Neuronal stem cell (in vitro differentiated cells): ENCODE data around the gene DNMT3L.

Source experiments
- DNase-seq: peaks from one replicate; pipeline ENCODE4 v3.0.0-alpha.2; 2013; ENCODE audit warnings: low spot score
- H2AFZ ChIP-seq: one replicate; pipeline ENCODE4 v1.6.1; 2013; ENCODE audit warnings: mild to moderate bottlenecking, low read length, inconsistent platforms
- H2AK5ac ChIP-seq: 2 replicates; pipeline ENCODE4 v1.6.1; 2013; ENCODE audit warnings: low read depth, mild to moderate bottlenecking, inconsistent platforms, low read length, moderate library complexity, mixed read lengths
- H2BK120ac ChIP-seq: 2 replicates; pipeline ENCODE4 v1.6.1; 2013; ENCODE audit warnings: low read depth, mild to moderate bottlenecking, inconsistent platforms, low read length, moderate library complexity, mixed read lengths
- H2BK12ac ChIP-seq: one replicate; pipeline ENCODE4 v1.6.1; 2013; ENCODE audit warnings: low read length, inconsistent platforms
- H2BK15ac ChIP-seq: 2 replicates; pipeline ENCODE4 v1.6.1; 2013; ENCODE audit warnings: mild to moderate bottlenecking, low read length, inconsistent platforms, mixed read lengths
- H2BK5ac ChIP-seq: one replicate; pipeline ENCODE4 v1.6.1; 2013; ENCODE audit warnings: inconsistent platforms, mild to moderate bottlenecking, low read length, moderate library complexity
- H3K14ac ChIP-seq: one replicate; pipeline ENCODE4 v1.6.1; 2013; ENCODE audit warnings: low read length, inconsistent platforms
- H3K18ac ChIP-seq: 2 replicates; pipeline ENCODE4 v1.6.1; 2013; ENCODE audit warnings: low read length, inconsistent platforms
- H3K23ac ChIP-seq: 2 replicates; pipeline ENCODE4 v1.6.1; 2013; ENCODE audit warnings: low read depth, mild to moderate bottlenecking, mixed read lengths, low read length, inconsistent platforms; ENCODE audit not compliant: poor library complexity
- H3K27ac ChIP-seq: replicated peaks from 3 replicates; pipeline ENCODE4 v1.5.1; 2013; ENCODE audit warnings: low read length, inconsistent platforms
- H3K27me3 ChIP-seq, 3 experiments: 2 replicates each; pipeline ENCODE4 v1.6.1; 2013; ENCODE audit warnings: low read length in 3 of 3, mild to moderate bottlenecking in 2 of 3, inconsistent platforms in 1 of 3, low read depth in 1 of 3, mixed read lengths in 1 of 3, moderate library complexity in 1 of 3; ENCODE audit not compliant: control insufficient read depth in 3 of 3, insufficient read depth in 3 of 3
- H3K36me3 ChIP-seq, 2 donors: replicated peaks in 1 of 2; 2 replicates each; pipeline ENCODE4 v1.6.1; 2013; ENCODE audit warnings: low read length in 2 of 2; ENCODE audit not compliant: control insufficient read depth in 2 of 2, insufficient read depth in 2 of 2
- H3K4ac ChIP-seq: 2 replicates; pipeline ENCODE4 v1.6.1; 2013; ENCODE audit warnings: inconsistent platforms, mild to moderate bottlenecking, low read length, moderate library complexity
- H3K4me1 ChIP-seq, 2 donors: 1 replicate in 1 of 2; 2 replicates in 1 of 2; pipeline ENCODE4 v1.6.1; 2013; ENCODE audit warnings: low read length in 2 of 2, low read depth in 1 of 2; ENCODE audit not compliant: control insufficient read depth in 2 of 2, insufficient read depth in 1 of 2
- H3K4me2 ChIP-seq: one replicate; pipeline ENCODE4 v1.6.1; 2013; ENCODE audit warnings: mild to moderate bottlenecking, low read length, inconsistent platforms; ENCODE audit not compliant: insufficient read depth, poor library complexity, severe bottlenecking
- H3K4me3 ChIP-seq, 2 donors: 2 replicates each; pipeline ENCODE4 v1.5.1; 2013; ENCODE audit warnings: low read length in 2 of 2, mild to moderate bottlenecking in 2 of 2, inconsistent platforms in 1 of 2, moderate library complexity in 1 of 2
- H3K79me1 ChIP-seq: one replicate; pipeline ENCODE4 v1.6.1; 2013; ENCODE audit warnings: low read depth, mild to moderate bottlenecking, inconsistent platforms, low read length, moderate library complexity
- H3K9ac ChIP-seq: one replicate; pipeline ENCODE4 v1.6.1; 2013; ENCODE audit warnings: mild to moderate bottlenecking, low read depth, low read length, inconsistent platforms; ENCODE audit not compliant: poor library complexity
- H3K9me3 ChIP-seq, 2 donors: replicated peaks in 1 of 2; 2 replicates each; pipeline versions ENCODE3 to v1.6.1; 2013; ENCODE audit warnings: low read length in 2 of 2, mild to moderate bottlenecking in 2 of 2, inconsistent platforms in 1 of 2, low read depth in 1 of 2, mixed read lengths in 1 of 2, moderate library complexity in 1 of 2; ENCODE audit not compliant: control insufficient read depth in 2 of 2, insufficient read depth in 1 of 2
- H4K8ac ChIP-seq: one replicate; pipeline ENCODE4 v1.6.1; 2013; ENCODE audit warnings: low read depth, mild to moderate bottlenecking, inconsistent platforms, low read length, moderate library complexity
- H4K91ac ChIP-seq: one replicate; pipeline ENCODE4 v1.6.1; 2013; ENCODE audit warnings: low read length, low read depth, mild to moderate bottlenecking, inconsistent platforms; ENCODE audit not compliant: poor library complexity
- WGBS, 2 donors: extraction: QIAGEN DNeasy Blood & Tissue Kit; methylation state at CpG; one replicate each; pipeline ENCODE4 v1.1.7; 2013; ENCODE audit warnings: missing lambda C conversion rate in 2 of 2, mixed read lengths in 1 of 2; ENCODE audit not compliant: insufficient read length in 2 of 2, insufficient replicate concordance in 1 of 2; ENCODE audit errors: extremely low coverage in 2 of 2; 5-methylcytosine and 5-hydroxymethylcytosine counted together

The DNMT3L gene

DNA sequence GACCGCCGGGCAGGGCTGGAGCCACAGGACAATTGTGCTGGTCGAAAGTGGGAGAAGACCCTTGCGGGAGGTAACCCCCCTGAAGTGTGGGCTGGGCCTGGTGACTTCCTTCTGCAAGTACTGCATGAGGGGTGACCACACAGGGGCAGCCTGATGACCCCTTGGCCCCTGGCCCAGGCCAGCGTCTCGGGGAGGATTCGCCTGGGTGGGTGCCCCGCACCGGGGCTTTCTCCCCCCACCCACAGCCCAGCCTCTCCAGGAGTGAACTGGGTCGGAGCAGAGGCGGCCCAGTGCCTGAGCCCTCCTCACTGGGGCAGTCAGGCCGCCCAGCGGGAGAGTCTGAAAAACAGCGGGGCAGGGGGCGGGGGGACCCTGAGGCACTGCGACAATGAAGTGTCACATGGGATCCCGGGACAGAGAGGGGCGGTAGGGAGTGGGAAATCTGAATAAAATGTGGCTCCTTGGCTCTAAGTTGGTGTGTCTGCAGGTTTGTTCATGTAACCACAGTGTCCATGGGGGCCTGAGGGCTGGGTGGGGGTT lies 1.6 kb upstream of the DNMT3L start:
- Histone ChIP-seq H4K91ac (no peak overlapping the region), H3K23ac (no peak overlapping the region), H3K79me1 (no peaks in the 10 kb centered on the region), H3K9ac (no peak overlapping the region), H2BK15ac (peak overlapping the region; percentile 79), H3K27ac (peak overlapping the region; percentile 65), H3K4ac (no peak overlapping the region), H2BK120ac (peak overlapping the region; percentile 94), H3K4me3 (no peak overlapping the region), H3K36me3 (no peaks in the 10 kb centered on the region), H3K18ac (peak overlapping the region; percentile 96), H2AFZ (peak overlapping the region; percentile 97), H3K9me3 (peaks cover 0 to 2% of the 10 kb centered on the region in 2 donors), H3K27me3 (peaks cover 0 to 24% (median 0%) of the 10 kb centered on the region in 3 experiments), H4K8ac (no peak overlapping the region), H2AK5ac (peak overlapping the region; percentile 96), H3K4me2 (peak overlapping the region; percentile 32), H3K14ac (no peak overlapping the region), H2BK5ac (peak overlapping the region; percentile 87), H3K4me1 (peaks cover 6 to 11% of the 10 kb centered on the region in 2 donors), H2BK12ac (peak overlapping the region; percentile 73)
- no CpG with 5 or more reads among the region's 18 CpGs for WGBS, 2 donors
- peak; percentile 58 for DNase-seq

DNA sequence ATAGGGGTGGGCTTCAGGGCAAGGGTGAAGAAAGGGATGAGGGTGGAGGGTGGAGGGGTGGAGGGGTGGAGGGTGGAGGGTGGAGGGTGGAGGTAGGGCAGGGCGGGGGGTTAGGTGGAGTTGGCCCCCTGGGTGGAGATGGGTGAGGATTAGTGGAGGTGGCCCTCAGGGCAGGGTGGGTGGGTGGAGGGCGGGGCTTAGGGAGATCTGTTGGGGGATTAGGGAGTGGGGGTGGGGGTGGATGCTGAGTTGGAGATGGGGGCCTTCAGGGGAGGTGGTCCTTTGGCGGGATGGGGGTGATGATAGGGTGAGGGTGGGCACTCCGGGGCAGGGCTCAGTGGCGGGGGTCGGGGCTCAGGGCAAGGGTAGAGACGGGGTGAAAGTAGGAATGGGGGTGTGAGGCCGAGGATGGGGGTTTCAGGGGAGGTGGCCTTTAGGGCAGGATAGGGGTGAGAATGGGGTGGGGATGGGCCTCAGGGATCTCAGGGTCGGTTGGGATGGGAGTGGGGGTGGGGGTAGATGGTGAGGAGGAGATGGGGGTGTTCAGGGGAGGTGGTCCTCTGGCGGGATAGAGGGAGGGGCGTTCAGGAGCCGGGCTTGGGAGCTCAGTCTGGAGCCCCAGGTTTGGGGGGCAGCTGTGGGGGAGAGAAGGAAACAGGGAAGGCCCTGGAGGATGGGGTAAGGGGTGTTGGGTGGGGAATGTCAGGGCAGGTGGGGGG lies 800 bp upstream of the DNMT3L start:
- H4K91ac ChIP-seq = no peak overlapping the region
- peaks cover 6 to 11% of the 10 kb centered on the region in 2 donors for H3K4me1 ChIP-seq
- no peak overlapping the region for H2BK5ac ChIP-seq
- peak overlapping the region; percentile 96 for H2AK5ac ChIP-seq
- H4K8ac ChIP-seq = no peak overlapping the region
- H3K4ac ChIP-seq = no peak overlapping the region
- H3K18ac ChIP-seq = peak overlapping the region; percentile 71
- H3K79me1 ChIP-seq = no peaks in the 10 kb centered on the region
- WGBS, 2 donors = no CpG with 5 or more reads among the region's 12 CpGs
- H2AFZ ChIP-seq = no peak overlapping the region
- peaks cover 0 to 2% of the 10 kb centered on the region in 2 donors for H3K9me3 ChIP-seq
- no peak overlapping the region for H3K9ac ChIP-seq
- no peak overlapping the region for H3K4me3 ChIP-seq
- DNase-seq = no peak
- no peak overlapping the region for H3K27ac ChIP-seq
- no peak overlapping the region for H3K14ac ChIP-seq
- H2BK120ac ChIP-seq = no peak overlapping the region
- H3K36me3 ChIP-seq = no peaks in the 10 kb centered on the region
- no peak overlapping the region for H3K4me2 ChIP-seq
- H2BK15ac ChIP-seq = peak overlapping the region; percentile 58
- H3K27me3 ChIP-seq = peaks cover 0 to 26% (median 0%) of the 10 kb centered on the region in 3 experiments
- H2BK12ac ChIP-seq = no peak overlapping the region
- H3K23ac ChIP-seq = no peak overlapping the region

DNA sequence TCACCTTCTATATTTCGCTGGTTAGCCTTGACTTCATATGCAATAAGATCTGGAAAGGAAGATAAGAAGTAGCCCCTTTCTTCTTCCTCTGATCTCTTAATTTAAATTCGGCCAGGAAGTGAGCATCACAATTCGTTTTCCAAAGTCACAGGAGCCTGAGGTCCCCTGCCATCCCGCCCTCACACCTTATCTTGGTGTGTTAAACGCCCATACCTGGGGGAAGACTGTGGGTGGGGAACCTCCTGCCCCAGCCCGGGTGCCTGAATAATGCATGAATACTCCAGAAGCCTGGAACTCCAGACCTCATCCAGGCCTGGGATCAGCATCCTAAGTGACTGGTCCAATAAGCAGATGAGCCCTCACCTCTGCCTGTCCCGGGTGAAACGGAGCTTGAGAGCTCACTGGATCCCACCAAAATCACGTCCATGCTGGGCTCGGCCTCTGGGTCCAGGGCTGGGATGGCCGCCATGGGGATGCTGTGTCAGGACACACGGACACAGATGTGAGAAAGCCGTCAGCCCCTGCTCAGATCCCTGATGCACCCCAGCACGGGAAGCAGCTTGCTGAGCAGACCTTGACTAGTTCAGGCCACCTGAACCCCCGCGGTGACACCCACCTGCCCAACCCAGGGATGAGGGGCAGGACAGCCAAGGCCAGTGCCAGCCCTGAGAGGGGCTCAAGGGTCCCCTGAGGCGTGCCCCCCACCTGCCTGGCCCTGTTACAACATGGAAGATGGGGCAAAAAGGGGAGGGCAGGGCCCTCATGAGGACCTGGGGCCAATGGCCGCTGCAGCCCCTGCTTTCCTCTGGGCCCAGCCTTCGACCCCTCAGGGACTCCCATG lies 686 bp downstream of the DNMT3L start:
- Histone ChIP-seq H2AK5ac (peak overlapping the region; percentile 99), H2AFZ (no peak overlapping the region), H3K4ac (peak overlapping the region; percentile 66), H3K4me3 (peak overlapping the region in 1 of 2 donors; percentile 12), H3K9me3 (peaks cover 0 to 2% of the 10 kb centered on the region in 2 donors), H3K9ac (peak overlapping the region; percentile 44), H3K23ac (peak overlapping the region; percentile 31), H2BK15ac (peak overlapping the region; percentile 98), H3K18ac (peak overlapping the region; percentile 80), H3K4me2 (no peak overlapping the region), H3K4me1 (peaks cover 6 to 11% of the 10 kb centered on the region in 2 donors), H2BK120ac (peak overlapping the region; percentile 18), H4K8ac (no peak overlapping the region), H3K27me3 (peaks cover 0 to 26% (median 0%) of the 10 kb centered on the region in 3 experiments), H3K79me1 (no peaks in the 10 kb centered on the region), H2BK5ac (peak overlapping the region; percentile 53), H3K36me3 (no peaks in the 10 kb centered on the region), H4K91ac (no peak overlapping the region), H3K27ac (no peak overlapping the region), H2BK12ac (peak overlapping the region; percentile 73), H3K14ac (peak overlapping the region; percentile 56)
- no peak for DNase-seq
- no CpG with 5 or more reads among the region's 19 CpGs for WGBS, 2 donors
